ENCODE data around the gene BDH2.

BDH2 gene

DNA sequence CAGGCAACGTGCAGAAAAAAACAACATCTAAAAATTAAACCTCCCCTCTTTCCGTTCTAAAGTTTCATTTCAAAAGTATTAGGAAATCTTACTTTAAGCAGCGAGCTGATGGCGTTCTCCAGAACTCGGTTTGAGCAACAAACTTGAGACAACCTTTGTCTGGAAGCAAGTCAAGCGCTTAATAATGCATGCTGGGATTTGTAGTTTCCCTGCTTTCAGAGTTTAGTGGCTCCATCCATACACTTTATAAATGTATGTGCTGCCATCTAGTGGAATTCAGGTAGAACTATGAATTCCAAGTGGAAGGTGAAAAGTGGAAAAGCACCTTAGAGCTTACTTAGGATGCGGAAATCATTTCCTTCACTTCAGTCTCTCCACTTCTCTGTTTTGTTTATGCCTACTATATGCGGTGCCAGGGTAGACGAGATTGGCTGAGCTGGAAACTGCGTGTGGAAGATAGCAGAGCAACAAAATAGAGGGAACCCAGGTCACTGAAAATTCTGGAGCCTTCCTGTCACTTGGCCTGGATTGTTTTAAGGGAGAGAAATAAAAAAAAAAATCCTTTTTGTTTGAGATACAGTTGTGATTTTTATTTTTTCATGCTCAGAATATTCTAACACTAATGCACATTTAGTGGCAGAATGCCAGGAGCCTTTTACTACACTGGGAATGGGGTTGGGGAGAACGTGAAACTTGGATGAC is at the start of gene BDH2:
BDH2 (minus strand) TSS at position 144 of the 702 bp plus-strand sequence. CDS start 3,580 bp downstream, outside the sequence.
- DNase-seq = peak; percentile 34

- DNase-seq = no peak
Observed at GRCh38 chr4:103144926-103145325, 45.3 kb upstream of the BDH2 start.

DNA sequence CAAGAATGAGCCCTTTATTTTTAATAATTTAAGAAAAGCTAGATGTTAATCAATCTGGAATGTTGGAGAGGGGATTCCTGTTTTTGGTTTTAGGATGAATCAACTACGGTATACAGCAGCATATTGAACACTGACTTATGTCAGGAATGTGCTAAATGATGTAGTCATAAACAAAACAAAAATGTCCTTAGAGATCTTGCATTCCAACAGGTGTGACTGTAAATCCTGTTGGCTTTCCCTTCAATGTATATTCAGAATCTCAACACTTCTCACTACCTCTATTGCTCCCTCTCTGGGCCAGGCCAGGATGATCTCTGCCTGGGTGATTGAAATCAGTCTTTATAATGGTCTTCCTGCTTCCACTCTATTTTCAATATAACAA is 37.8 kb upstream of the BDH2 start:
- no peak for DNase-seq

DNA sequence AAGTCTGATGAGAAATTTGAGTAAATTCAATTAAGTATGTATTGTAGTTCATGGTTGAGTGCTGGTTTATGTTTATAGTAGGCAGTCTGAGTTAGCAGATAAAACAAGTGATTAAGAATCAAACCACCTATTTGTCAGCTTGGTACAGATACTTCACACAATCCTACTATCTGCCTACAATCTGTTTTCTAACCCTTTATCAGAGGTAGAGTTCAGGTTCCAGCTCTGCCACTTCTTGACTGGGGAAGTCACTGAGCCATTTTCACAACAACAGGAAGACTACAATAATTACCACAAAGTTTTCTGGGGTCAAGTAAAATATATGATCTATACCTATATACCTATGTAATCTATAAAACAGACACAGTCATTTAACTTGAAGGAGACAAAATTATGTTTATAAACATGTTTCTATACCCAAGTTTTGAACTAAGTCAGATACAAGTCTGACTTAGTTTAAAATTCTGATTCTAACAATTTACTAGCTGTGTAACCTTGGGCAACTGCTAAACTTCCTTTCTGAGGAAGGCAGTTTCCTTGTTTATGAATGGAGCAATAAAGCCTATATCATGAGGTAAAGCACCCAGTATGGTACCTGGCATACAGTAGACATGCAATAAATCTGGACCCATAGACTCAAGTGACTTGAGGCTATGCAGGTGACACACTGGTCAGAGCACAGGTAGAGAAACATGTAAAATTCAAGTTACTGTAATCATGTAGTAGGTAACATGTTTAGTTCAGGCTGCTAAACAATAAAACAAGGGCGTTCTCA is 37.2 kb upstream of the BDH2 start:
- DNase-seq = no peak

DNA sequence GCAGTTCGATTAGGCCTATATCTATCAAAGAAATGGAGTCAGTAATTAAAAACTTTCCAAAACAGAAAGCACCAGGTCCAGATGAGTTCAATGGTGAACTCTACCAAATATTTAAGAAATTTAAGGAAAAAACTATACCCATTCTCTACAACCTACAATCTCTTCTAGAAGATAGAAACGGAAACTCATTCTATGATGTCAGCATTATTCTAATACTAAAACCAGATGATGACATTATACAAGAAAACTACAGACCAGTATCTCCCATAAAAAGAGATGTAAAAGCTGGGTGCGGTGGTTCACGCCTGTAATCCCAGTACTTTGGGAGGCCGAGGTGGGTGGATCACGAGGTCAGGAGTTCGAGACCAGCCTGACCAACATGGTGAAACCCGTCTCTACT is 29.5 kb upstream of the BDH2 start:
- no peak for DNase-seq

DNA sequence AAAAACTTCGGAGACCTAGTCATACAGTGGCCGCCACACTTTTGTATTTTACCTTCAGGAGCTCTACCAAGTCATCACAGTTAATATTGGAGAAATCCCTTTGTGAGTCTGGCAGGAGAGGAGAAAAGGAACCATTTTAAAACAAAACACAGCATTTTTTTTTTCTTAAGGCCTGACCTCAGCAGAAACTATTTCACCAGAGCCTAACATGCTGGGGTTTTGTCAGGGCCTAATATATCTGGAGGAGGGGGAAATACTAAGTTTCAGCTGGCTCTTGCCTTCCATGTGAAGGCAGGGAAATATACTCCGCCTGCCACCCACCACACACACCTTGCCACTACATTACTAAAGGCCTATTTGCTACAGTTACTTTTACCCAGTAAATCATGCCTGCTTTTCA is 26.5 kb upstream of the BDH2 start:
- no peak for DNase-seq

- no peak for DNase-seq
Observed at GRCh38 chr4:103123114-103123513, 23.5 kb upstream of the BDH2 start.

DNA sequence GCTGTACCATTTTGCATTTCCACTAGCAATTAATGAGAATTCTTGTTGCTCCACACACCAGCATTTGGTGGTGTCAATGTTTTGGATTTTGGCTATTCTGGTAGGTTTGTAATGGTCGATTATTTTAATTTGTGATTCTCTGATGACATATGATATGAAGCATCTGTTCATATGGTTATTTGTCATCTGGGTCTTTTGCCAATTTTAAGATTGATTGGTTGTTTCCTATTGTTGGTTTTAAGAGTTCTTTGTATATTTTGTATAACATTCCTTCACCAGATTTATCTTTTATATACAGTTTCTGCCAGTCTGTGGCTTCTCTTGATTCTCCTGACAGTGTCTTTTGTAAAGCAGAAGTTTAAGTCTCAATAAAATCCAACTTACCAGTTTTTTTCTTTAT is 18.5 kb upstream of the BDH2 start:
- DNase-seq = no peak

GRCh38 chr4:103111598-103111997 is 12.0 kb upstream of the BDH2 start:
- DNase-seq = no peak

DNA sequence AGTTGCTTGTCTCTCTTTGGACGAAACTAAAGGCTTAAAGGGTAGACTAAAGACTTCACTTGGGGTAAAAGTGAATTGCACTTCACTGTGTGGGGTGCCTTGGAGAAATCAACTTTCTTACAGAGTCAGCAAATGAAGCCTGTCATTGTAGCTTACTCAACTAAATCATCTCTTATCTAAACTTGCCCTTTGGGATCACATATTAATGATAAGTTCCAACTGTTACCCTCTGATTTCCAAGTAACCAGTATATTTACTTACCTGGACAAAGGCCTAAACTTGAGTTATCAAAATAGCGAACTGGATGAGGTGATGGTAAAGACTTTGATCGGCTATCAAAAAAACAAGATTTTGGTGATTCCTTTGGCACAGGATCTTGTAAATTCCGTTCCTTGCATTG is 8.9 kb upstream of the BDH2 start:
- DNase-seq = no peak

DNA sequence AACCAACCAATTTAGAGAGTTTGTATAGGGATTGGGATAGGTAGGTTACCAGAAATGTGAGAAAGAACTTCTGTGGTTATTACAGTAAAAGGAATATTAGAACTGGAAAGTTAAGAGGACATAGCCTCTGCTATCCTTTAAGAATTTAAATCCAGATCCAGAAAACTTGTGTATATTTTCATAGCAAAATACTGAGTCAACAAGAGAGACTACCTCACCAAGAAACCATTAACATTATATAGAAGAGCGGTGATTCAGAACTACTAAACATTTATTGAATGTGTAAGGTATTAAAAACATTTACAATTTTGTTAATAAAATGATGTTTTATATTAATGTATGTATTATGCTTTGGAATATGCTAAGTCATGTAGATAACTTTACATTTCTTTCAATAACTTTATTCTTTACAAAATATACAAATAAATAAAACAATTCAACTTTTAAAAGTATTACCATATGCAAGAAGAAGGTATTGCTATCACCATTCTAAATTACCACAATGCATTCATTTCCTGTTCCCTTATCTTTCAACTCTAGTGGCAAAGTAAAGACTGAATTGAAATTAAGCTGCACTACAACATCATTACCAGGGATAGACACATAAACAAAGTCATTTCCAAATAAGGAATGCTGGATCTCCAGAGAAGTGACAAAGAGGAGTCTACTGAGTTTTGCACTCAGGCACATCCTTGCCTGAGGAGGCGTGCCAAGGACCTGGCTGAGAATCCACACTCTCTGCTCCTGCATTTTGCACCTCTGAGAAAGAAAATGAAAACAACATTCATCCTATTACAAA is 6.1 kb upstream of the BDH2 start:
- no peak for DNase-seq

DNA sequence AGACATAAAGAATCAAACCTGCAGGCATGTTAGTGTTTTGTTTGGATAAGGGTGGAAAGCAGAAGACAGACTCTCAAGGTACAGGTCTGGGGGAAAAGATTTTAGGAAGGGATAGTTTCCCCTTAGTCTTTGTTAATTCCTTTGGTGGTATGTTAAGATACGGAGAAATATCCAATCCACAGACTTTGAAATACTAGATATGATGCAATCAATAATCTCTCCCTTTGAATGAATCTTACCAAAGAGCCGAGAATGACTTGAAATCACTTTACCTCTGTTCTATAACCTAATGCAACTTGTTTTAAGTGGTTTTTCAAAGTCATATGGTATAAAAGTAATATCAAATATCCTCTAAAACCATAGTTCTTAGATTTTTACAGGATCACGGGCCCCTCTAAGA is 5.3 kb upstream of the BDH2 start:
- DNase-seq = no peak

DNA sequence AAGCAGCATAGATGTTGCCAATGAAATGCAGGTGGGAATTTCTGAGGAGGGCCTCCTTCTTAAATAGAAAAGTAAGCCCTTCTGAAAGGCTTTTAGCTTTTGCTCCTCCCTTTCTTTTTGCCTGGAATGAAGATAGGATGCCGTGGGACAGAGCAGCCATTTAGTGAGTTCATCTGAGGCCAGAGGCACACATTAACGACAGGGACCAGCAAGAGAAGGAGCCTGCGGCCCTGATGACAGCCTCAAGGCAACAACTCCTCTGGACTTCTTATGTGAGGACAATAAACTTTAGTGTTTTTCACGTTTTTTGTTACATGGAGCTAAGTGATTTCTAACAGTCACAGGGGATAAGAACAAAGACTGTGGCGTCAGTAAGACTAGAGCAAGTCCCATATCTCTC is 1.1 kb upstream of the BDH2 start:
- no peak for DNase-seq

DNA sequence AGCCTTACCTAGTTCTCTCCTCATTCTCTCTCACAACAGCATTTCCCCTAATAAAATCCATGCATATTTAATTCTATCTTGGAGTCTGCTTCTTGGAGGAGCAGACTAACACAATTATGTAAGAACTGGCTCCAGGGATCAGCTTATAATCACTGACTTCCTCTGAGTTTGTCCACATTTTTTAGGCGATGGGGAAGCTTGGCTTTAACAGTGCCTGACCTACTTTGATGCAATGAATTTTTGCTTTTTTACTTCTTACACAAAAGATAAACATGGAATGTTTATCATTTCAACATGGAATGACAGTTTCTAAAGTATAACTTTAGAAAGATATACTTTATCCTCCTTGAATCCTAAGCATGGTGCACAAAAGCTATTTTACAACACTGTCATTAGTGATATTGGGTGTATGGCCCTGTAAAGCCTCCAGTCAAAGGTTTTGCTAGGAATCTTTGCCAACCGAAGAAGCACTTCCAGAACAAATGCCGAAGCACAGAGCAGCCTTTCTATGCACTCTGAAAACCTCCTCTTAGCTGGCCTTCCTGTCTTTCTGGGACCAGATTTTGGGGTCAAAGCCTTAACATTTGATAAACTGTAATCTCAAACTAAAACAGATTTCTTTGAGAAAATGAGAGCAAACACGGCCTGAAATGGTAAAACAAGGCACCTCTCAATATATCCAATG is 736 bp downstream of the BDH2 start:
- DNase-seq = no peak

- no peak for DNase-seq
Observed at GRCh38 chr4:103098341-103098740, 1.3 kb downstream of the BDH2 start.

DNA sequence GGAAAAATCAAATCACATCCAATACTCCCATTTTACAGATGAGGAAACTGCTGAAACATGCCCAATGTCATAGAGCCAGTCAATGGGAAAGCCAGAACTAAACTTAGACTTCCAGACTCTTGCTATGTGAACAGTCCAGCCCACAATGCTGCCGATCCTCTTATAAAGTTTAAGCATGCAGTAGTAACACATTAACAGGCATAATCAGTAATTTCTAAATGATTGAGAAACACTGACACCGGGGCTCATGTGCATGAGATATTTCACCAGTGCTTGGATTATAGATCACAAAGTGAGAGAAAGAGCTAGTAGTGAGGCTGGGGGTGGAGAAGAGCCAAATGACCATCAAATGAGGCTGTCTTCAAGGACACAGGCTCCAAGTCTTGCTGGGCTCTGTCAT is 2.5 kb downstream of the BDH2 start:
- DNase-seq = no peak

DNA sequence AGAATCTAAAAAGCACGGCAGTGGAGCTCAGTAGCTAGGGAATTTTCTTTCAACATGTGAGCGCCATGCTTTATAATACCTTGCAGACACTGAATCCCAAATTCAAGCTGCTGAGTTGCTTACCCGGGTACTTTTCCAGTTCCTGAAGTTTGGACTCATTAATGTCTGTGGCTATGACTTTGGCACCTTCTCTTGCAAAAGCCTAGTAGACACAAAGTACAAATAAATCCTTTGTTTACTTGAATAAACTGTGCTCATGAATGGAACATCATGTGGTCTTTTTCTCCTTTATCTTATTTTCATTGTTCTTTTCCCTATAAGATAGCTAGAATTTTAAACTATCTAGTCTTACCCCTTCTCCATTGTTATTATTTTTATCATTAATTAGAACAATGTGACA is 4.6 kb downstream of the BDH2 start:
- no peak for DNase-seq

DNA sequence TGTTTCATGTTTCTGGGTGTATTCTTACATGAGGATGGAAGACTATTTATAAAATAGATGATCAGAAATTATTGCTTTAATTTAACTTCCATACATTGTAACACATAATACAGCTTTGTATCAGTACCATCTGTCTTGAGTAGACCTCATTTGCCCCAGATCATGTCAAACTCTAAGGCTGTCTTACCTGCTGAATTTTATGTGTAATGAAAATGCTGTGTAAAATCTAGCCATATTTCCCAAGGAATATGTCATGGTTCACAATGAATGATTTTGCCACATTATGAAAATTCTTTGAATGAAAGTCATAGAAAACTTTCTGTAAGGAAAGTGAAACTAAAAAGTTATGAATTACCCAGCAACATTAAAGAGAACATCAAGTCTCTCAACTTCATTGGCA is 7.4 kb downstream of the BDH2 start:
- DNase-seq = no peak

DNA sequence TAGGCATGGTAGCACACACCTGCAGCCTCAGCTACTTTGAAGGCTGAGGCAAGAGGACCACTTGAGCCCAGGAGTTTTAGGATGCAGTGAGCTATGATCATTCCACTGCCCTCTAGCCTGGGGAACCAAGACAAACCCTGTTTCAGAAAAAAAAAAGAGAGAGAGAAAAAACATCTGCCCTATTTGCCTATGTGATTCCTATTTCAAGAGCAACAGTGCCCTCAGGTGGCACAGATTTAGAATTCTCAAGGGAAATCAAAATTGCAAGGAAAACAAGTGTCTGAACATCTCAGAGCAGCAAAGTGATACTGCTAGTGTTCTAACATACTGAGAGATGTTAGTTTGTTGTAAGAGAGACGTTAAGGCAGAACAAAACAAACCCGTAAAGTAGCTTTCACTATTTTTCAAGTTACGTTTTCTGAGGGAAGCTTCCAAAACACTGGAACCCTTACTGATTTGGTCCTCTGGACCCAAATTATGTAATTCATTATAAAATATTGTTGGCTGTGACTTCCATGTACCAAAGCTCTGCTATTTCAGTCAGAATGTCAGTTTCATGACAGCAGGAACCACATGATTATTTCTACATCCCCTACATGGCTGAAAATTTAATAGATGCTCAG is 7.9 kb downstream of the BDH2 start:
- DNase-seq = no peak

DNA sequence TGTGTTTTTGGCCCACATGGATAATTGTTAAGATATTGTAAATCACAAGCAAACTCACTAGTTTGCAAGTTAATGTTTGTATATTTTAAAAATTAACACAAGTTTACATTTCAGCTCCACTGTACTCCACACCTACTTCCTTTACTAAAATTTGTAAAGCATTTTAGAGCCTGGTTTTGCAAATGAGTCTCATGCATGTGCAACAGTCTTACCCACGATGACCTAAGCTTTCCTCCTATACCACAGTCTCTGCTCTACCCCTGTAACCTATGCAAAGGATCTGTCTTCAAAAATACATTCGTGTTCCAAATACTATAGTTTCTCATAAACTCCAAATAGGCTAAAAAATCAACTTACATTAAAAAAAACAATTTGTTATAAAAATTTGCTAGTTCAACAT is 10.2 kb downstream of the BDH2 start:
- no peak for DNase-seq

- no peak for DNase-seq
Observed at GRCh38 chr4:103086551-103086950, 13.1 kb downstream of the BDH2 start.

DNA sequence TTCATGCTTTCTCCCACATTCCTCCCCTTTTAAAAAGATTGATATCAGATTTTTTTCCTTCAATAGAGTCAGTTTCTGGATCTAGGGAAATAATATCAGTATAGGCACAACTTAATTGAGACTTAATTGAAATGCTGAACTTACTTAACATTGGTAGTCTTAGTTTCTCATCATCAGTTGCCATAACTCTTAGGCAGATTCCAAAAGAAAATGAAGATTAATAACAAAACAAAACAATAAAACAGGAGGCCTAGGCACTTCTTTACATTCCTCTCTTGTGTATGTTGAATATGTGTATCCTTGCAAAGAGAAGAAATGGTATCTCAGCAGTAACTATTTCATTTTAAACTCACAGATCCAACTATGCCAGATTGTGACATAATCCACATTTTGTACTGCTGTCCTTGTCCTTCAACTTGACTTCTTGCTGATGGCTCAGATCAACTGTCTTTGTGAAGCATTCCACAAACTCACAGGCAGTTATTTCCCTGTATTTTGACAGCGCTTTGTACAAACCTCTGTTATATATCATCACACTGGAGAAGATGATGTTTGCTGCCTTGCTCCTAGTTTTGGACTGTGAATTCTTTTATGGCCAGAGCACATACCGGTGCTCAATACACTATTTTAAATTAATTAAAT is 14.0 kb downstream of the BDH2 start:
- DNase-seq = no peak
